ENCODE measurements around the gene CTTNBP2NL.

The CTTNBP2NL gene

DNA sequence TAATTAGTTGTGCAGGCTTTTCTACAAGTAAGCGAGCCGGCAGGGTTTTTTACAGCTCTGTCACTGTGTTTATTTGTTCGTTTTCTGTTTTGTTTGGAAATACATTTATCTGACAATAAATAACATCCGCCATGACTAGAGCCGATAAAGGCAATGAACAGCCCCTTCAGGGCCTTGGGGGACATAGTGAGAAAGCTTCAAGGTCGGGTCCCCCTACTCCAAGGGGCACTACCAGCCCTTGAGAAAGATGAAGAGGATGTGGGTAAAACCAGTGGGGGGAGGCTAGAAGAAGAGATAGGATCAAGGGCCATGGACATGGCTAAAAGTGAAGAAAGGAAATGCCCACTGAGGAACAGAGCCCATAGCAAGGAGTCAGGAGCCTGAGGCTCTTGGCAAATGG is 38.5 kb upstream of the CTTNBP2NL start:
- Histone ChIP-seq H3K23ac (ENCODE audit: low read length in 2 of 2) (no peak overlapping the region), H3K9ac (ENCODE audit: low read length) (no peak overlapping the region), H3K4me3 (ENCODE audit: insufficient read depth in 1 of 2, low read depth in 1 of 2, low read length in 2 of 2) (no peak overlapping the region), H2AFZ (ENCODE audit: low read depth, low read length) (no peak overlapping the region), H3K4me2 (ENCODE audit: low read length, poor library complexity, severe bottlenecking) (no peak overlapping the region), H2BK5ac (ENCODE audit: low read depth, low read length, poor library complexity, severe bottlenecking) (no peak overlapping the region), H3K36me3 (ENCODE audit: control insufficient read depth in 1 of 2, insufficient read depth in 2 of 2, low read depth in 1 of 2, low read length in 2 of 2) (no peaks in the 10 kb centered on the region), H2AK5ac (ENCODE audit: low read length, severe bottlenecking) (no peak overlapping the region), H3K79me1 (replicated peaks; ENCODE audit: low read length, poor library complexity, severe bottlenecking) (no peaks in the 10 kb centered on the region), H3K14ac (ENCODE audit: low read length in 2 of 2) (no peak overlapping the region), H3K27ac (ENCODE audit: low read length, poor library complexity, severe bottlenecking) (no peak overlapping the region), H3K9me3 (ENCODE audit: control insufficient read depth, low read length) (no peaks in the 10 kb centered on the region), H3K4me1 (ENCODE audit: control insufficient read depth, insufficient read depth, low read depth, low read length) (peaks cover 8% of the 10 kb centered on the region), H3K4ac (ENCODE audit: low read depth in 1 of 2, low read length in 2 of 2) (no peak overlapping the region), H2BK12ac (ENCODE audit: low read length in 2 of 2) (peak overlapping the region; percentile 3 to 72), H2BK120ac (ENCODE audit: low read depth, low read length) (no peak overlapping the region), H4K91ac (ENCODE audit: low read length) (no peak overlapping the region), H2BK15ac (ENCODE audit: low read depth, poor library complexity, severe bottlenecking) (no peak overlapping the region), H3K27me3 (ENCODE audit: control insufficient read depth in 1 of 2, insufficient read depth in 1 of 2, low read length in 2 of 2) (peaks cover 17 to 36% of the 10 kb centered on the region in 2 experiments), H4K8ac (ENCODE audit: low read length) (no peak overlapping the region), H3K18ac (ENCODE audit: low read depth in 1 of 2, low read length in 2 of 2) (no peak overlapping the region)
- DNase-seq: peak; percentile 22
- WGBS: 48% methylated on average over 5 of the region's 6 CpGs

DNA sequence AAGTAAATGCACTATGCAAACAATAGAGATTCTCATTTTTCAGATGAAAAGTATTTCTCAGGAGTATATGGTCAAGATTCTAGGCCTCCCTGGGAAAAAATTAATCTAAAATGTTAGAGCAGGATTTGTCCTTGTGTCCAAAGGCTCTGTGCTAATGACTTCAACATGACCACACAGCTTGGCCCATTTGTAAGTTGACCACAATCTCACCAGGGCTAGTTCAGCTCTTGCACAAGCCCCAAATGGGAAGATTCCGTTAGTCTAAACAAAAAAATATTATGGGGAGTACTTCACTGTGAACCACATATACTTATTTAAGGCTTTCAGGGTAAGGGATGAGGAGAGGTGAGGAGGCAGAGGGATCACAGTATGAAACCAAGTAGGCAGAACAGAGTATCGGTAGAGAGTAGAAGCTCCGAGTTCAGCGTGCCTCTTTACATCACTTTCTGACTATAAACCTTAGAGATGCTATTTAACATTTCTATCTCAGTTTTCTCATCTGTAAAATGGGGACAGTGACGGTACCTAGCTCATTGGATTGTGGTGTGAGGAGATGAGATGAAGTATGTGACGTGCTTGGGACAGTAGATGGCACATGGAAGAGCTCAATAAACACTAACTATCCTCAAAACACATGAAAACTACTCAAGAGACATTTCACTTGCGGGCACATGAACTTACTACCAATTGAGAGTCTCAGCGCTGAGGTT is 37.8 kb upstream of the CTTNBP2NL start:
- no peaks in the 10 kb centered on the region for H3K9me3 ChIP-seq (ENCODE audit: control insufficient read depth, low read length)
- H2BK5ac ChIP-seq (ENCODE audit: low read depth, low read length, poor library complexity, severe bottlenecking): no peak overlapping the region
- no peak overlapping the region for H2BK12ac ChIP-seq (ENCODE audit: low read length in 2 of 2)
- H3K14ac ChIP-seq (ENCODE audit: low read length in 2 of 2): no peak overlapping the region
- H4K91ac ChIP-seq (ENCODE audit: low read length): no peak overlapping the region
- H3K27ac ChIP-seq (ENCODE audit: low read length, poor library complexity, severe bottlenecking): no peak overlapping the region
- H3K9ac ChIP-seq (ENCODE audit: low read length): no peak overlapping the region
- 82% methylated on average over 2 of the region's 8 CpGs for WGBS
- no peak overlapping the region for H3K4ac ChIP-seq (ENCODE audit: low read depth in 1 of 2, low read length in 2 of 2)
- no peak overlapping the region for H3K18ac ChIP-seq (ENCODE audit: low read depth in 1 of 2, low read length in 2 of 2)
- DNase-seq: peak; percentile 71
- no peak overlapping the region for H3K4me2 ChIP-seq (ENCODE audit: low read length, poor library complexity, severe bottlenecking)
- no peak overlapping the region for H3K4me3 ChIP-seq (ENCODE audit: insufficient read depth in 1 of 2, low read depth in 1 of 2, low read length in 2 of 2)
- peaks cover 8% of the 10 kb centered on the region for H3K4me1 ChIP-seq (ENCODE audit: control insufficient read depth, insufficient read depth, low read depth, low read length)
- H4K8ac ChIP-seq (ENCODE audit: low read length): no peak overlapping the region
- no peak overlapping the region for H2BK120ac ChIP-seq (ENCODE audit: low read depth, low read length)
- no peak overlapping the region for H2AK5ac ChIP-seq (ENCODE audit: low read length, severe bottlenecking)
- H3K23ac ChIP-seq (ENCODE audit: low read length in 2 of 2): no peak overlapping the region
- no peak overlapping the region for H2AFZ ChIP-seq (ENCODE audit: low read depth, low read length)
- no peak overlapping the region for H2BK15ac ChIP-seq (ENCODE audit: low read depth, poor library complexity, severe bottlenecking)
- peaks cover 17 to 41% of the 10 kb centered on the region in 2 experiments for H3K27me3 ChIP-seq (ENCODE audit: control insufficient read depth in 1 of 2, insufficient read depth in 1 of 2, low read length in 2 of 2)
- H3K79me1 ChIP-seq (replicated peaks; ENCODE audit: low read length, poor library complexity, severe bottlenecking): no peaks in the 10 kb centered on the region
- no peaks in the 10 kb centered on the region for H3K36me3 ChIP-seq (ENCODE audit: control insufficient read depth in 1 of 2, insufficient read depth in 2 of 2, low read depth in 1 of 2, low read length in 2 of 2)

DNA sequence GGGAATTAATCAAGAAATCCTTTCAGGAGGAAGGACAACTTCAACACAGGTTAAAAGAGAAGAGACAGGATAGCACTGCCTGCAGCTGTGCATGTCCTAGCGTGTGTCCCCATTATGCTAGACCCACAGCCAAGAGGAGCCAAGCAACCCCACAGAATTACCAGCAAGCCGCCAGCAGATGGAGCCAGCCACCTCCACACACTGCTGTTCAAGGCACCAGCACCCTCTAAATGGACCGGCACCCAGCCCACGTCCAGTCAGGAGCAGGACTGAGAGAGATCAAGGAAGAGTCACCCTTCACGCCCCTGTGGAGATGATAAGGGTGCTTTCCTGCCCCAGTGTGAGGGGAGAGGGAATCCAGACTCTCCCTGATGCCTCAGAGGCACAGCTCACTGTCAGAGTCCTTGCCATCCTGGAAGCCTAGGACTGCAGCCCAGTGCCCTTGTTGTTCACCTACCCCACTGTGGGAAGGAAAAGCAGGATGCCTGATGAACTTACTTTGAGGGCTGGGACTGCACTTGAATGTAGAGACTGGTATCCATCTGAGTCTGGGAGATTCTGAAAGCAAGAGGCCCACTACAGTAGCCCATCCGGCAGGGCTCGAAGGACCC is 37.1 kb upstream of the CTTNBP2NL start:
- Histone ChIP-seq H3K4me3 (ENCODE audit: insufficient read depth in 1 of 2, low read depth in 1 of 2, low read length in 2 of 2) (peak overlapping the region in 1 of 2 experiments; percentile 67), H3K23ac (ENCODE audit: low read length in 2 of 2) (no peak overlapping the region)
- 41% methylated on average over 7 of the region's 7 CpGs for WGBS

DNA sequence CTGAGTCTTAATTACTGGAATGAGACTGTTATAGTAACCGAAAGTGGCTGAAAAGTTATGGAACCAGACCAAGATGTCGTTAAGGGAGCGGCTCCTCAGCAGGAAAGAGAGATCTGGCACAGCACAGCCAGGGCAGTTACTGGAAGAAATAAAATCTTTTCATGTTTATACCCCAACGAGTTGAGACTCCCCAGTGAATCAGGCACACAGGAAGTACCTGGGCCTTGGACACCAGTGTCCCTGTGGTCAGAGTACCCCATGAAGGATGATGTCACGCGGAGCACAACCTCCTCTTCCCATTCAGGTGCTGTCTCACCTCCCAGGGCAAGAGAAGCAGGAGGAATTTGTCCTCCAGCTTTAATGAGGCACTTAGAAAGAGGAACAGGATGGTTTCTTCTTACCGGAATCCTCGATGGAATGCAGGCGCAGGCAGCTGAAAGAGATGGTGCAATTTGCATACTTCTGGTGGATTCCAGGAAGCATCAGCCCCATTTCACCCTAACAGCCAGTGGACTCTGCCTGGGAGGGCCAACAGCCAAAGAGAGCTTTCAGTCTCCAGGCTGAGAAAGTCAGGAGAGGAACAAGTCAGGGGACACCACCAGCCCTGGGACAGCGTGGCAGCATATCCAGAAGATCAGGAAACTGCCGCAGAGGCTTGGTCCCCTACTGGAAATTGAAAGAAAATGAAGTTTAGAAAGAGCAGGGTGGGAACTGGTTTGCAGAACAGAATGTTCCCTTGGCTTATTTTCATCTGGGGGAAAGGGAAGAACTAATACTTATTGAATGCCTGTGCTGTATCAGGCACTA is 35.9 kb upstream of the CTTNBP2NL start:
- peak overlapping the region in 1 of 2 experiments; percentile 67 for H3K4me3 ChIP-seq (ENCODE audit: insufficient read depth in 1 of 2, low read depth in 1 of 2, low read length in 2 of 2)
- peak overlapping the region; percentile 74 for H3K9ac ChIP-seq (ENCODE audit: low read length)
- peak overlapping the region; percentile 83 for H4K91ac ChIP-seq (ENCODE audit: low read length)
- H2BK120ac ChIP-seq (ENCODE audit: low read depth, low read length): peak overlapping the region; percentile 73
- no peak overlapping the region for H2AK5ac ChIP-seq (ENCODE audit: low read length, severe bottlenecking)
- H2BK12ac ChIP-seq (ENCODE audit: low read length in 2 of 2): peak overlapping the region; percentile 25 to 69
- H3K27ac ChIP-seq (ENCODE audit: low read length, poor library complexity, severe bottlenecking): peak overlapping the region; percentile 9
- no peak overlapping the region for H2BK5ac ChIP-seq (ENCODE audit: low read depth, low read length, poor library complexity, severe bottlenecking)
- H3K79me1 ChIP-seq (replicated peaks; ENCODE audit: low read length, poor library complexity, severe bottlenecking): no peaks in the 10 kb centered on the region
- H3K4me1 ChIP-seq (ENCODE audit: control insufficient read depth, insufficient read depth, low read depth, low read length): peaks cover 8% of the 10 kb centered on the region
- no peak overlapping the region for H3K23ac ChIP-seq (ENCODE audit: low read length in 2 of 2)
- H3K27me3 ChIP-seq (ENCODE audit: control insufficient read depth in 1 of 2, insufficient read depth in 1 of 2, low read length in 2 of 2): peaks cover 12 to 40% of the 10 kb centered on the region in 2 experiments
- DNase-seq: peak; percentile 88
- peak overlapping the region; percentile 68 for H4K8ac ChIP-seq (ENCODE audit: low read length)
- H3K18ac ChIP-seq (ENCODE audit: low read depth in 1 of 2, low read length in 2 of 2): peak overlapping the region; percentile 30 to 65
- H2BK15ac ChIP-seq (ENCODE audit: low read depth, poor library complexity, severe bottlenecking): no peak overlapping the region
- H3K4me2 ChIP-seq (ENCODE audit: low read length, poor library complexity, severe bottlenecking): no peak overlapping the region
- H3K4ac ChIP-seq (ENCODE audit: low read depth in 1 of 2, low read length in 2 of 2): peak overlapping the region in 1 of 2 experiments; percentile 51
- WGBS: 55% methylated on average over 11 of the region's 11 CpGs
- H3K9me3 ChIP-seq (ENCODE audit: control insufficient read depth, low read length): no peaks in the 10 kb centered on the region
- no peaks in the 10 kb centered on the region for H3K36me3 ChIP-seq (ENCODE audit: control insufficient read depth in 1 of 2, insufficient read depth in 2 of 2, low read depth in 1 of 2, low read length in 2 of 2)
- H3K14ac ChIP-seq (ENCODE audit: low read length in 2 of 2): no peak overlapping the region
- H2AFZ ChIP-seq (ENCODE audit: low read depth, low read length): peak overlapping the region; percentile 1

More for the DNA sequence above, 37.1 kb upstream of the CTTNBP2NL start:
- Histone ChIP-seq H3K27ac (ENCODE audit: low read length, poor library complexity, severe bottlenecking) (no peak overlapping the region), H3K4me2 (ENCODE audit: low read length, poor library complexity, severe bottlenecking) (no peak overlapping the region), H2BK15ac (ENCODE audit: low read depth, poor library complexity, severe bottlenecking) (no peak overlapping the region), H2BK120ac (ENCODE audit: low read depth, low read length) (peak overlapping the region; percentile 73), H3K9ac (ENCODE audit: low read length) (peak overlapping the region; percentile 74), H3K79me1 (replicated peaks; ENCODE audit: low read length, poor library complexity, severe bottlenecking) (no peaks in the 10 kb centered on the region), H4K91ac (ENCODE audit: low read length) (peak overlapping the region; percentile 95), H2BK5ac (ENCODE audit: low read depth, low read length, poor library complexity, severe bottlenecking) (no peak overlapping the region), H3K18ac (ENCODE audit: low read depth in 1 of 2, low read length in 2 of 2) (peak overlapping the region; percentile 1 to 6), H2BK12ac (ENCODE audit: low read length in 2 of 2) (peak overlapping the region; percentile 69 to 85), H2AFZ (ENCODE audit: low read depth, low read length) (no peak overlapping the region), H3K36me3 (ENCODE audit: control insufficient read depth in 1 of 2, insufficient read depth in 2 of 2, low read depth in 1 of 2, low read length in 2 of 2) (no peaks in the 10 kb centered on the region), H3K9me3 (ENCODE audit: control insufficient read depth, low read length) (no peaks in the 10 kb centered on the region), H3K4me1 (ENCODE audit: control insufficient read depth, insufficient read depth, low read depth, low read length) (peaks cover 8% of the 10 kb centered on the region), H3K4ac (ENCODE audit: low read depth in 1 of 2, low read length in 2 of 2) (peak overlapping the region; percentile 30 to 76), H3K27me3 (ENCODE audit: control insufficient read depth in 1 of 2, insufficient read depth in 1 of 2, low read length in 2 of 2) (peaks cover 17 to 42% of the 10 kb centered on the region in 2 experiments), H4K8ac (ENCODE audit: low read length) (peak overlapping the region; percentile 66), H3K14ac (ENCODE audit: low read length in 2 of 2) (no peak overlapping the region), H2AK5ac (ENCODE audit: low read length, severe bottlenecking) (no peak overlapping the region)
- DNase-seq: peak; percentile 71

Data from mesenchymal stem cell (in vitro differentiated cells and primary cell).